Neuronal stem cell (in vitro differentiated cells): ENCODE data around the gene SMC5.
"Not testable (repeated sequence)": the region's sequence is repeated elsewhere in the genome, so short reads cannot be mapped to it uniquely, and the experiment has no call there.

Experiments
- DNase-seq: peaks from one replicate; pipeline ENCODE4 v3.0.0-alpha.2; 2013; ENCODE audit warnings: low spot score
- H2AFZ ChIP-seq: one replicate; pipeline ENCODE4 v1.6.1; 2013; ENCODE audit warnings: mild to moderate bottlenecking, low read length, inconsistent platforms
- H2AK5ac ChIP-seq: 2 replicates; pipeline ENCODE4 v1.6.1; 2013; ENCODE audit warnings: low read depth, mild to moderate bottlenecking, inconsistent platforms, low read length, moderate library complexity, mixed read lengths
- H2BK120ac ChIP-seq: 2 replicates; pipeline ENCODE4 v1.6.1; 2013; ENCODE audit warnings: low read depth, mild to moderate bottlenecking, inconsistent platforms, low read length, moderate library complexity, mixed read lengths
- H2BK12ac ChIP-seq: one replicate; pipeline ENCODE4 v1.6.1; 2013; ENCODE audit warnings: low read length, inconsistent platforms
- H2BK15ac ChIP-seq: 2 replicates; pipeline ENCODE4 v1.6.1; 2013; ENCODE audit warnings: mild to moderate bottlenecking, low read length, inconsistent platforms, mixed read lengths
- H2BK5ac ChIP-seq: one replicate; pipeline ENCODE4 v1.6.1; 2013; ENCODE audit warnings: inconsistent platforms, mild to moderate bottlenecking, low read length, moderate library complexity
- H3K14ac ChIP-seq: one replicate; pipeline ENCODE4 v1.6.1; 2013; ENCODE audit warnings: low read length, inconsistent platforms
- H3K18ac ChIP-seq: 2 replicates; pipeline ENCODE4 v1.6.1; 2013; ENCODE audit warnings: low read length, inconsistent platforms
- H3K23ac ChIP-seq: 2 replicates; pipeline ENCODE4 v1.6.1; 2013; ENCODE audit warnings: low read depth, mild to moderate bottlenecking, mixed read lengths, low read length, inconsistent platforms; ENCODE audit not compliant: poor library complexity
- H3K27ac ChIP-seq: replicated peaks from 3 replicates; pipeline ENCODE4 v1.5.1; 2013; ENCODE audit warnings: low read length, inconsistent platforms
- H3K27me3 ChIP-seq, 3 experiments: 2 replicates each; pipeline ENCODE4 v1.6.1; 2013; ENCODE audit warnings: low read length in 3 of 3, mild to moderate bottlenecking in 2 of 3, inconsistent platforms in 1 of 3, low read depth in 1 of 3, mixed read lengths in 1 of 3, moderate library complexity in 1 of 3; ENCODE audit not compliant: control insufficient read depth in 3 of 3, insufficient read depth in 3 of 3
- H3K36me3 ChIP-seq, 2 donors: replicated peaks in 1 of 2; 2 replicates each; pipeline ENCODE4 v1.6.1; 2013; ENCODE audit warnings: low read length in 2 of 2; ENCODE audit not compliant: control insufficient read depth in 2 of 2, insufficient read depth in 2 of 2
- H3K4ac ChIP-seq: 2 replicates; pipeline ENCODE4 v1.6.1; 2013; ENCODE audit warnings: inconsistent platforms, mild to moderate bottlenecking, low read length, moderate library complexity
- H3K4me1 ChIP-seq, 2 donors: 1 replicate in 1 of 2; 2 replicates in 1 of 2; pipeline ENCODE4 v1.6.1; 2013; ENCODE audit warnings: low read length in 2 of 2, low read depth in 1 of 2; ENCODE audit not compliant: control insufficient read depth in 2 of 2, insufficient read depth in 1 of 2
- H3K4me2 ChIP-seq: one replicate; pipeline ENCODE4 v1.6.1; 2013; ENCODE audit warnings: mild to moderate bottlenecking, low read length, inconsistent platforms; ENCODE audit not compliant: insufficient read depth, poor library complexity, severe bottlenecking
- H3K4me3 ChIP-seq, 2 donors: 2 replicates each; pipeline ENCODE4 v1.5.1; 2013; ENCODE audit warnings: low read length in 2 of 2, mild to moderate bottlenecking in 2 of 2, inconsistent platforms in 1 of 2, moderate library complexity in 1 of 2
- H3K79me1 ChIP-seq: one replicate; pipeline ENCODE4 v1.6.1; 2013; ENCODE audit warnings: low read depth, mild to moderate bottlenecking, inconsistent platforms, low read length, moderate library complexity
- H3K9ac ChIP-seq: one replicate; pipeline ENCODE4 v1.6.1; 2013; ENCODE audit warnings: mild to moderate bottlenecking, low read depth, low read length, inconsistent platforms; ENCODE audit not compliant: poor library complexity
- H3K9me3 ChIP-seq, 2 donors: replicated peaks in 1 of 2; 2 replicates each; pipeline versions ENCODE3 to v1.6.1; 2013; ENCODE audit warnings: low read length in 2 of 2, mild to moderate bottlenecking in 2 of 2, inconsistent platforms in 1 of 2, low read depth in 1 of 2, mixed read lengths in 1 of 2, moderate library complexity in 1 of 2; ENCODE audit not compliant: control insufficient read depth in 2 of 2, insufficient read depth in 1 of 2
- H4K8ac ChIP-seq: one replicate; pipeline ENCODE4 v1.6.1; 2013; ENCODE audit warnings: low read depth, mild to moderate bottlenecking, inconsistent platforms, low read length, moderate library complexity
- H4K91ac ChIP-seq: one replicate; pipeline ENCODE4 v1.6.1; 2013; ENCODE audit warnings: low read length, low read depth, mild to moderate bottlenecking, inconsistent platforms; ENCODE audit not compliant: poor library complexity
- WGBS, 2 donors: extraction: QIAGEN DNeasy Blood & Tissue Kit; methylation state at CpG; one replicate each; pipeline ENCODE4 v1.1.7; 2013; ENCODE audit warnings: missing lambda C conversion rate in 2 of 2, mixed read lengths in 1 of 2; ENCODE audit not compliant: insufficient read length in 2 of 2, insufficient replicate concordance in 1 of 2; ENCODE audit errors: extremely low coverage in 2 of 2; 5-methylcytosine and 5-hydroxymethylcytosine counted together

Gene SMC5

GRCh38 chr9:70401241-70401640, 142.5 kb downstream of the SMC5 start:
- H3K27me3 ChIP-seq = peaks cover 0 to 38% (median 0%) of the 10 kb centered on the region in 3 experiments
- not testable (repeated sequence) for H3K27ac ChIP-seq, H3K14ac ChIP-seq, H3K4me3 ChIP-seq, H4K8ac ChIP-seq, H2AFZ ChIP-seq, H3K36me3 ChIP-seq, H2BK120ac ChIP-seq, H3K9ac ChIP-seq, DNase-seq, H3K4me1 ChIP-seq, H2BK15ac ChIP-seq, H2BK12ac ChIP-seq, H3K9me3 ChIP-seq, H3K18ac ChIP-seq, H2BK5ac ChIP-seq, H3K23ac ChIP-seq, H2AK5ac ChIP-seq, H3K4ac ChIP-seq, H3K79me1 ChIP-seq, H4K91ac ChIP-seq, H3K4me2 ChIP-seq
- no CpG with 5 or more reads among the region's 6 CpGs for WGBS, 2 donors

- H3K23ac ChIP-seq = no peak overlapping the region
- H3K9me3 ChIP-seq = no peaks in the 10 kb centered on the region
- WGBS, 2 donors = no CpG with 5 or more reads among the region's 1 CpG
- no peak overlapping the region for H2BK120ac ChIP-seq
- no peak overlapping the region for H3K14ac ChIP-seq
- no peaks in the 10 kb centered on the region for H3K79me1 ChIP-seq
- no peak overlapping the region for H2AFZ ChIP-seq
- peaks cover 0 to 41% (median 0%) of the 10 kb centered on the region in 3 experiments for H3K27me3 ChIP-seq
- H3K4ac ChIP-seq = no peak overlapping the region
- H3K27ac ChIP-seq = no peak overlapping the region
- no peaks in the 10 kb centered on the region for H3K36me3 ChIP-seq
- H4K8ac ChIP-seq = no peak overlapping the region
- no peak overlapping the region for H2AK5ac ChIP-seq
- no peak overlapping the region for H3K4me3 ChIP-seq
- peaks cover 5 to 7% of the 10 kb centered on the region in 2 donors for H3K4me1 ChIP-seq
- H3K4me2 ChIP-seq = no peak overlapping the region
- H2BK12ac ChIP-seq = no peak overlapping the region
- no peak overlapping the region for H3K18ac ChIP-seq
- no peak overlapping the region for H3K9ac ChIP-seq
- no peak overlapping the region for H2BK15ac ChIP-seq
- no peak for DNase-seq
- no peak overlapping the region for H2BK5ac ChIP-seq
- no peak overlapping the region for H4K91ac ChIP-seq
These were observed 143.4 kb downstream of the SMC5 start for GRCh38 chr9:70402213-70402612.

DNA sequence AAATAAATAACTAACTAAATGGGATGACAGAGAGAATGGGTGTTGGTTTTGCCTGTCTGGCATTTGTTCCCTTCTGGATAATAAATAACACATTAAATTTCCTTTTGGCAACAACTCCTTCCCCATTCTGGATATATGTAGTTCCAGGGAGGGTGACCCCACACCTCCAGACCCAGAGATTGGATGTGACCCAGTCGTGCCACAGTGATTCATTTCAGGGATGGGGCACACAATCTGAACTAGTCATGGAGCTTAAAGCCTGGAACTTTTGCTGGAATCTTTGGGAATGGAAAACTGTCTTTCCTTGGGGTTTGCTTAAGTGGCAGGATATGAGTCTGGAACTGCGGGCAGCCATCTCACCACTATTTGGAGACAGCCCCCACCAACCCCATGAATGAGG, 144.4 kb downstream of the SMC5 start:
- Histone ChIP-seq H2BK15ac (no peak overlapping the region), H3K27ac (no peak overlapping the region), H4K8ac (no peak overlapping the region), H4K91ac (no peak overlapping the region), H3K4me3 (no peak overlapping the region), H3K23ac (no peak overlapping the region), H2BK120ac (no peak overlapping the region), H2BK12ac (no peak overlapping the region), H3K27me3 (peaks cover 0 to 40% (median 0%) of the 10 kb centered on the region in 3 experiments), H3K4ac (no peak overlapping the region), H3K14ac (no peak overlapping the region), H2AK5ac (no peak overlapping the region), H2AFZ (no peak overlapping the region), H3K4me2 (no peak overlapping the region), H2BK5ac (no peak overlapping the region), H3K4me1 (peaks cover 5 to 10% of the 10 kb centered on the region in 2 donors), H3K36me3 (no peaks in the 10 kb centered on the region), H3K9me3 (no peaks in the 10 kb centered on the region), H3K18ac (no peak overlapping the region), H3K9ac (no peak overlapping the region), H3K79me1 (no peaks in the 10 kb centered on the region)
- no CpG with 5 or more reads among the region's 2 CpGs for WGBS, 2 donors
- DNase-seq = no peak

DNA sequence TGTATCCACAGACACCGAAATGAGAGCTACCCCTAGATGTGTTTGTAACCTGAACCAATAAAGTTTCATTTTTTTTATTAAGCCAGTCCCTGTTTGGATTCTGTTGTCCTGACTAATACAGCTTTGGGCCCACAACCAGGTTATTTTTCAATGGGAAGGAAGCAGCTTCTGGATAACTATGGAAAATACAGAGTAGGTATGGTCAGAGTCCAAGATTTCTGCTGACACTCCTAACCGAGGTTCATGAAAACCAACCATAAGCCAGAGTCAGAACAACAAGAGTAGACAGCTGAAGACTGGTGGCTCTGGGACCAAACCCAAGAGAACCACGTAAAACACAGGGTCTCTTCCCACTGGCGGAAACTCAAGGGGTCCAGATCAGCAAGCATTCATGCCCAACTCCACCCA, 144.8 kb downstream of the SMC5 start:
- no peak overlapping the region for H2AFZ ChIP-seq
- H3K23ac ChIP-seq = no peak overlapping the region
- no peak overlapping the region for H2AK5ac ChIP-seq
- H3K4me1 ChIP-seq = peaks cover 5 to 10% of the 10 kb centered on the region in 2 donors
- no peak overlapping the region for H3K27ac ChIP-seq
- no peak overlapping the region for H3K4me3 ChIP-seq
- H3K14ac ChIP-seq = no peak overlapping the region
- H3K18ac ChIP-seq = no peak overlapping the region
- no peak overlapping the region for H3K4me2 ChIP-seq
- no peaks in the 10 kb centered on the region for H3K9me3 ChIP-seq
- H2BK5ac ChIP-seq = no peak overlapping the region
- no peak overlapping the region for H3K4ac ChIP-seq
- no peaks in the 10 kb centered on the region for H3K36me3 ChIP-seq
- no peak overlapping the region for H2BK120ac ChIP-seq
- no peak overlapping the region for H4K91ac ChIP-seq
- H4K8ac ChIP-seq = no peak overlapping the region
- peaks cover 0 to 44% (median 0%) of the 10 kb centered on the region in 3 experiments for H3K27me3 ChIP-seq
- H2BK12ac ChIP-seq = no peak overlapping the region
- no peak overlapping the region for H2BK15ac ChIP-seq
- WGBS, 2 donors = no CpG with 5 or more reads among the region's 4 CpGs
- no peaks in the 10 kb centered on the region for H3K79me1 ChIP-seq
- DNase-seq = no peak
- H3K9ac ChIP-seq = no peak overlapping the region
